ACC112 (cell line): ENCODE measurements around the gene RPS6KA1.

Experiments
- H2AFZ ChIP-seq: fragments of 200-600 bp; sonication (generic); one replicate; pipeline ENCODE4 v1.6.0; 2017; ENCODE audit warnings: antibody characterized with exemption, low read length; ENCODE audit not compliant: unreplicated experiment
- H3K27ac ChIP-seq: fragments of 200-600 bp; sonication (generic); 2 replicates; pipeline ENCODE4 v1.5.1; 2014; ENCODE audit warnings: low read depth, mild to moderate bottlenecking, antibody characterized with exemption, low read length, moderate library complexity
- H3K27me3 ChIP-seq: fragments of 200-600 bp; sonication (generic); 2 replicates; pipeline ENCODE4 v1.6.1; 2014; ENCODE audit warnings: mild to moderate bottlenecking, antibody characterized with exemption, low read length, moderate library complexity, mixed read lengths; ENCODE audit not compliant: insufficient read depth
- H3K36me3 ChIP-seq: fragments of 200-600 bp; sonication (generic); 2 replicates; pipeline ENCODE4 v1.6.1; 2016; ENCODE audit warnings: mild to moderate bottlenecking, antibody characterized with exemption, low read length, moderate library complexity, mixed read lengths; ENCODE audit not compliant: insufficient read depth
- H3K4me1 ChIP-seq: fragments of 200-600 bp; sonication (generic); one replicate; pipeline ENCODE4 v1.6.1; 2016; ENCODE audit warnings: low read length, mixed read lengths; ENCODE audit not compliant: insufficient read depth, unreplicated experiment, control insufficient read depth
- H3K4me3 ChIP-seq: fragments of 200-600 bp; sonication (generic); 2 replicates; pipeline ENCODE4 v1.5.1; 2014; ENCODE audit warnings: mild to moderate bottlenecking, low read depth, low read length
- H3K79me2 ChIP-seq: fragments of 200-600 bp; sonication (generic); one replicate; pipeline ENCODE4 v1.6.0; 2016; ENCODE audit warnings: low read length; ENCODE audit not compliant: control insufficient read depth, unreplicated experiment, insufficient read depth

The RPS6KA1 gene

GRCh38 chr1:26541816-26542711 is 12.5 kb downstream of the RPS6KA1 start:
- Histone ChIP-seq H3K4me3 (no peak overlapping the region), H3K36me3 (no peaks in the 10 kb centered on the region), H3K79me2 (no peaks in the 10 kb centered on the region), H3K27ac (0 out of 2 replicates have a peak overlapping the region, but pooled peaks have one; percentile 13), H3K4me1 (peaks cover 13% of the 10 kb centered on the region), H3K27me3 (no peaks in the 10 kb centered on the region), H2AFZ (peak overlapping the region; percentile 53)

GRCh38 chr1:26542771-26543451 is 13.3 kb downstream of the RPS6KA1 start:
- Histone ChIP-seq H3K36me3 (no peaks in the 10 kb centered on the region), H3K27me3 (no peaks in the 10 kb centered on the region), H2AFZ (no peak overlapping the region), H3K4me1 (peaks cover 13% of the 10 kb centered on the region), H3K4me3 (no peak overlapping the region), H3K27ac (no peak overlapping the region), H3K79me2 (no peaks in the 10 kb centered on the region)

DNA sequence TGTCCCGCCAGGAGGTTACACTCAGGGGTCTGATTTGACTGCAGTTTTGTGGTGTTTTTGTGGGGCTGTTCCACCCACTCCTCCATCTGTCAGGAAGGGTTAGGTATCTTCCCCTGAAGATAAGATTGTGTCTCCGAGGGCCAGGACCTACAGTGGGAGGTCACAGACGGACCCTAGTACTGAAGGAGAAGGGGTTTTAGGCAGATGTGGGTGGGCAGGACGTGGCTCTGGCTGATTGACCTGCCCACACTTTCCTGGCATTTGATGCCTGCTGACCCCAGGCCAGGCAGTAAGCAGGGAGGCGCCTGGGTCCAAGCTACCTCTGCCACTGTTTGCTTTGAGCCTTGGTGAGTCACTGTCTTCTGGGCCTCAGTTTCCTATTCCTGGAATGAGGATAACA is 13.9 kb downstream of the RPS6KA1 start:
- Histone ChIP-seq H3K79me2 (no peaks in the 10 kb centered on the region), H3K4me3 (no peak overlapping the region), H3K4me1 (peaks cover 13% of the 10 kb centered on the region), H2AFZ (no peak overlapping the region), H3K27me3 (no peaks in the 10 kb centered on the region), H3K27ac (no peak overlapping the region), H3K36me3 (no peaks in the 10 kb centered on the region)

- H3K79me2 ChIP-seq: no peaks in the 10 kb centered on the region
- H3K27ac ChIP-seq: no peak overlapping the region
- no peaks in the 10 kb centered on the region for H3K27me3 ChIP-seq
- H3K36me3 ChIP-seq: no peaks in the 10 kb centered on the region
- no peak overlapping the region for H3K4me3 ChIP-seq
- peaks cover 13% of the 10 kb centered on the region for H3K4me1 ChIP-seq
- no peak overlapping the region for H2AFZ ChIP-seq
These were observed 14.6 kb downstream of the RPS6KA1 start for GRCh38 chr1:26544126-26544525.

DNA sequence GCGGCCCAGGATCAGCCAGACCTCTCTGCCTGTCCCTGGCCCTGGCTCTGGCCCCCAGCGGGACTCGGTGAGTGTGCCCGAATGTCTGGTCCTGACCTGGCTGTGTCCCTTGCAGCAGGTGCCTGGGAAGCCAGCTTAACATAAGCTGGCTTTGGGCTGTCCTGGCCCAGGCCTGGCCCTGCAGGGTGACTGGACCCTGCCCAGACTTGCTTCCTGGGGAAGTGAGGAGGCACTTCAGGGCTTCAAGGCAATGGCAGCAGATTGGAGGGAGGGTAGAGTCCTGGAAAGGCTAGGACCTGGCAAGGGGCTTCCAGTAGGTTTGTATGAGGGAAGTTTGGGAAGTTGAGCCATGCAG is 16.4 kb downstream of the RPS6KA1 start:
- Histone ChIP-seq H3K79me2 (no peaks in the 10 kb centered on the region), H3K4me1 (peaks cover 13% of the 10 kb centered on the region)

DNA sequence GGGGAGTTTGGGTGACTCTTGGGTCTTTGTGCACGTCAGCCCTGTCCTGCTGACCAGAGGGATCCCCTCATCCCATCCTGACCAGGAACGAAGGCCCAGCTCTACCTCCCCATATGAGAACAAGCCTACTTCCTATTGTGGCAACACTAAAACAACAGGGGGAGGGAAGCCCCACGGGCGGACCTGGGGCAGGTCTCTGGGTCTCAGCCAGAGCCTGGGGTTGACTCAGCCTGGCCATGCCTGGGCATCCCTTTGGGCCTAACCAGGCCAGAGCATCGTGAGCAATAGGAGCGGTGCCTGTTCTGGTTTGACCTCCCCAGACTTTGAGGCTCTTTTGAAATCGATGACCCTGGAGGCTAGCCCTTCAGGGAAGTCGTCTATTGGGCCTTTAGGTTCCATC is 16.8 kb downstream of the RPS6KA1 start:
- H3K27me3 ChIP-seq: no peaks in the 10 kb centered on the region
- no peak overlapping the region for H3K27ac ChIP-seq
- H2AFZ ChIP-seq: no peak overlapping the region
- no peaks in the 10 kb centered on the region for H3K79me2 ChIP-seq
- H3K4me1 ChIP-seq: peaks cover 13% of the 10 kb centered on the region
- no peaks in the 10 kb centered on the region for H3K36me3 ChIP-seq
- no peak overlapping the region for H3K4me3 ChIP-seq

More for the DNA sequence above, 16.4 kb downstream of the RPS6KA1 start:
- Histone ChIP-seq H2AFZ (no peak overlapping the region), H3K4me3 (no peak overlapping the region), H3K27me3 (no peaks in the 10 kb centered on the region), H3K36me3 (no peaks in the 10 kb centered on the region), H3K27ac (no peak overlapping the region)

GRCh38 chr1:26546819-26547218 is 17.3 kb downstream of the RPS6KA1 start:
- no peak overlapping the region for H3K27ac ChIP-seq
- H3K4me1 ChIP-seq: peaks cover 10% of the 10 kb centered on the region
- no peaks in the 10 kb centered on the region for H3K36me3 ChIP-seq
- H3K79me2 ChIP-seq: no peaks in the 10 kb centered on the region
- H3K27me3 ChIP-seq: no peaks in the 10 kb centered on the region
- no peak overlapping the region for H2AFZ ChIP-seq
- H3K4me3 ChIP-seq: no peak overlapping the region

- Histone ChIP-seq H3K36me3 (no peaks in the 10 kb centered on the region), H3K4me1 (no peaks in the 10 kb centered on the region), H2AFZ (no peak overlapping the region), H3K27me3 (no peaks in the 10 kb centered on the region), H3K27ac (no peak overlapping the region), H3K4me3 (no peak overlapping the region), H3K79me2 (no peaks in the 10 kb centered on the region)
These were observed 19.3 kb downstream of the RPS6KA1 start for GRCh38 chr1:26548841-26549240.

DNA sequence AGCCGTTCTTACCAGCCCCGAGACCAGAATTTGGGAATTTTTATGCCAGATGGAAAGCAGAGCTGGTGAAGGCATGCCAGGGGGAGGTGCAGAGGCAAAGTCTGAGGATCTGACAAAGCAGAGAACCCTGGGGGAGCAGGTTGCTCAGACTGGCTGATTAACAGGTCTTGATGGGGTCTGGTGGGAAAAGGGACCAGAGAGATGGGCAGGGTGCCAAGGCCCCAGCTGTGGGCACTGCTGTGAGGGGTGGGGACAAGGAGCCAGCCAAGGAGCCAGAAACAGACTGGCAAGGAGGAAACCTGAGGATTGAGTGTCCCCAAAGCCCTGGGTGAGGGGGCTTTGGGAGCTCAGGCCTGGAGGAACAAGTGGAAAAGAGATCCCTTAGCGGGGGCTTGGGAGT is 21.4 kb downstream of the RPS6KA1 start:
- no peak overlapping the region for H2AFZ ChIP-seq
- no peak overlapping the region for H3K4me3 ChIP-seq
- H3K27me3 ChIP-seq: no peaks in the 10 kb centered on the region
- H3K27ac ChIP-seq: no peak overlapping the region
- H3K36me3 ChIP-seq: no peaks in the 10 kb centered on the region
- H3K4me1 ChIP-seq: peaks cover 9% of the 10 kb centered on the region
- H3K79me2 ChIP-seq: no peaks in the 10 kb centered on the region

- Histone ChIP-seq H3K4me3 (no peak overlapping the region), H2AFZ (no peak overlapping the region), H3K27me3 (no peaks in the 10 kb centered on the region), H3K36me3 (no peaks in the 10 kb centered on the region), H3K79me2 (no peaks in the 10 kb centered on the region), H3K4me1 (peaks cover 14% of the 10 kb centered on the region), H3K27ac (no peak overlapping the region)
These were observed 23.2 kb downstream of the RPS6KA1 start for GRCh38 chr1:26552720-26553119.
